HG02588 (cell line): Measurements from ENCODE around the gene AAGAB.

Experiments
- ATAC-seq: cut with Tn5 transposase; IDR thresholded peaks from one replicate; pipeline ENCODE4 v1.9.1; 2021; ENCODE audit warnings: mild to moderate bottlenecking, moderate library complexity; ENCODE audit not compliant: unreplicated experiment

AAGAB gene

DNA sequence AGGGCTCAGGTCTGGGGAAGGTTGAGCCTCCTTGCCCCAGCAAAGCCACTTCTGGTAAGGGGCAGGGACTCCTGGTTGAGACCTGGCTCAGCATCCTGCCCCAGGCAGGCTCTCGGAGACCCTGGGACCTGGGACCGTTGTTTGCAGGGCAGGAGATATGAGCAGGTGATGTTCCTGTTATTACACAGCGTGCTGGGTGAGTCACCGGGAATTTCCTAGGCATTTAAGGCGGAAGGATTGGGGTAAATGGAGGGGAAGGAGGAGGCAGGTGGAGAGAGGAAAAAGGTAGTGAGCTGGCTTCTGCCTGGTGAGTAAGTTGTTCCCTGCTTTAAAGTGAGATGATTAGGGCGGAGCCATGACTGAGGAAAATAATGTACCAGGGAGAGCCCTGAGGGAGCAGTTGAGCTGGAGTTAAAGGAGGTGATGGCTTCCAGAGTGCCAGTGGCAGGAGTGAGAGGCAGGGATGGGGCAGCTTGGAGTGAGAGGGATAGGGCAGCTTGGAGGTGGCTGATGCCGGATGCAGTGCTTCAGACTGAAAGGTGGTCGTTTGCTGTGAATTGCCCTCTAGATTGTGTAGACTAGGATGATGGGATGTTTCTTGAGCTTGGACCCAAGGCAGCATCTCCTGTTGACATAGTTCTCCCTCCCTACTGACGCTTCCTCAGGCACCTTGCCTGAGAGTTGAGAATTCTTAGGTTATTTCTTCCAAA lies 79.4 kb downstream of the AAGAB start:
- ATAC-seq: no peak

GRCh38 chr15:67174446-67174845 lies 80.0 kb downstream of the AAGAB start:
- no peak for ATAC-seq

DNA sequence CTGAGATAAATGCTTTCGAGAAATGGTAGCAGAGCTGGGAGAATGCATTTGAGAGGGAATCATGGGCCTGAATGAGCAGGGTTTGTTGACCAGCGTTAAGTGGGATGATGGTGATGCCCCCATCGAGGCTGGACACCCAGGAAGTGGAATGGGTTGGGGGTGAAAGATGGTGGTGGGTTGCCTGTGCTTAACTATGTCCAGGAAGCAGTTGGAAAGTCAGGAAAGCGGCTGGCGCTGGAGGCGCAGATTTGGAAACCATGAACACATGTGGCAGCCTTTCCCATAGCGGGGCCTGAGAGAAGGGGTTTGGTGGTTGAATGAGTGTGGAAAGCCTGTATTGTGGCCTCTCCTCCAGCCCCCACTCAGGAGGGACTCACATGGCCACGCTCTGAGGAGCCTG lies 80.7 kb downstream of the AAGAB start:
- no peak for ATAC-seq

DNA sequence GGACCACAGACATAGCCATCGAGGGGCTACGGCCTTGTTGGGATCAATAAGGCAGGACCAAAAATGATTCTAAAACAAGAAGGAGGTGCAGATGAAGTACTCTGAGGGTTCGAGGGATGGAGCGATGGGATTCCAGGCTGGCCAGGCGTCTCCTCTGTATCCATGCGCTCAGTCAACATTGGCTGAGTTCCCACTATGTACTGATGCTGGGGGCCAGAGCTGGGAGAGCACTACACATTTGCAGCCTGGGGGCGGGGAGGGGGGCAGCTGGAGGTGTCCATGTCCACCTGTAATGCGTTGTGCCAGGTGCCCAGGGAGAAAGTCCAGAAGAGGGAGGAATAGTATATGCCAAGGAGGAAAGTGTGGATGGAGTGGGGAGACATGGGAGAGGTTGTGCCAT lies 81.5 kb downstream of the AAGAB start:
- ATAC-seq: no peak

- ATAC-seq: no peak
Observed at GRCh38 chr15:67172172-67172571, 82.3 kb downstream of the AAGAB start.

- no peak for ATAC-seq
Observed at GRCh38 chr15:67171471-67171870, 83.0 kb downstream of the AAGAB start.

DNA sequence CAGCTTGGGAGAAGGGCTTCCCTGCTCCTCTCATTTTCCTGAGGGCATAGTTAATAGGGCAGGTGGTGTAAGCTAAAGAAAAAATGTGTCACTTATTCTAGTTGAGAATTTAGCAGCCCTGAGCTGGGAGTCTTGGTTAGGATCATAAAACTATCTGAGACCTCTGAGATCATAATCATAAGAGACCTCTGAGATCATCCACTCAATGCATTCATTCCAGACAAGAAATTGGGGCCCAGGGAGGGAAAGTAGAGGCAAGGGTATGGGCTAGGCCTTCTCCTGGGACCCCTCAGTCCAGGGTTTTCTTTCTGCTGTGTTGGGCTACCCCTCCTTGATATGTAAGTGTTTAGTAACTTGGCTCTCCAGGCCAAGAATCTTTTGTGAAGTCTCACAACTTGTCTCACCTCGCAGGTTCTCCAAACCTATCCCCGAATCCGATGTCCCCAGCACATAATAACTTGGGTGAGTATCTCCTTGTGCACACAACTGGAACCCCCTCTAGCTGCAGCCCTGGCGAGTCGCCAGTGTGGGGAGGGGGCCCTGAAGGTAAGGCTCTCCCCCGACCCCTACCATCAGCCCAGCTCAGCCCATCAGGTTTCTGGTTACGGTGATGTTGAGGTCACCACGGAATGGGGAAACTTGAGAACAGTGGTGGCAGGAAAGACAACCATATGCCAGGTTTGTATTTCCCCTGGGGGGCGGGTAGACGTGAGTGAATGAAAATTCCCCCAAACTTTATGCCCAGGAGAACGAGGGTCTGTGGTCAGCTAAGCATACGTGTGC lies 84.1 kb downstream of the AAGAB start:
- ATAC-seq: no peak

- no peak for ATAC-seq
Observed at GRCh38 chr15:67168694-67169093, 85.8 kb downstream of the AAGAB start.

GRCh38 chr15:67167091-67167490 lies 87.4 kb downstream of the AAGAB start:
- no peak for ATAC-seq

- no peak for ATAC-seq
Observed at GRCh38 chr15:67166280-67167009, 88.0 kb downstream of the AAGAB start.

GRCh38 chr15:67165254-67166253 lies 88.9 kb downstream of the AAGAB start:
- ATAC-seq: no peak

DNA sequence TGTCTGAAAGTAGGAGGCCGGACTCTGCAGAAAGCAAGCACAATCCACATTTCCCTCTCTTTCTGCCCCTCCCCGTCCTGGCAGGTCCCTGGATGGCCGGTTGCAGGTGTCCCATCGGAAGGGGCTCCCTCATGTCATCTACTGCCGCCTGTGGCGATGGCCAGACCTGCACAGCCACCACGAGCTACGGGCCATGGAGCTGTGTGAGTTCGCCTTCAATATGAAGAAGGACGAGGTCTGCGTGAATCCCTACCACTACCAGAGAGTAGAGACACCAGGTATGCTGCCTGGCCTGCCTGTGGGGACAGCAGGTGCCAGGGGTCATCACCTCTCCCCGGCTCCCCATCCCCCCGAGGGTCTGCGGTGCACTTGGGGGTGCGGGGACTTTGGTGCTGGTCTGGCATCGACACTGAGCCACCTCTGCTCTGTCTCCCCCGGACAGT lies 89.6 kb downstream of the AAGAB start:
- no peak for ATAC-seq

DNA sequence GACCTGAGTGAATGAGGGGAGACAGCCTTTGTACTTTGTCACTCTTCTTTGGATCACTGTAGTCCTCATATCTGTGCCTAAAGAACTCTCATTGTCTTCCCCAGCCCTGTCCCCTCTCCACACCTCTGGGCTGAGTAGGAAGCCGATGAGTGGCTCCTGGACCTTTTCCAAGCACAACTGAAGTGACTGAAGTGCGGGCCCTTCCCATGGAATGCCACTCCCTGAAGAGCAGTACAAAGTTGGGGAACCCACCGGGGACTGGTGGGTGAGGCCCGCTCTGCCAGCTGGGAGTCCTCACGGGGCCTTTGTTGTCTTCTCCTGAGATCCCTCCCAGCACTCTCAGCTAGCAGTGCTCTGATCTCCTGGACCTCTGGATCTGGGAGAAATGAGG lies 90.1 kb downstream of the AAGAB start:
- ATAC-seq: no peak

GRCh38 chr15:67163180-67163579 lies 91.3 kb downstream of the AAGAB start:
- ATAC-seq: no peak

- no peak for ATAC-seq
Observed at GRCh38 chr15:67161881-67162280, 92.6 kb downstream of the AAGAB start.

GRCh38 chr15:67161412-67161811 lies 93.0 kb downstream of the AAGAB start:
- ATAC-seq: no peak

DNA sequence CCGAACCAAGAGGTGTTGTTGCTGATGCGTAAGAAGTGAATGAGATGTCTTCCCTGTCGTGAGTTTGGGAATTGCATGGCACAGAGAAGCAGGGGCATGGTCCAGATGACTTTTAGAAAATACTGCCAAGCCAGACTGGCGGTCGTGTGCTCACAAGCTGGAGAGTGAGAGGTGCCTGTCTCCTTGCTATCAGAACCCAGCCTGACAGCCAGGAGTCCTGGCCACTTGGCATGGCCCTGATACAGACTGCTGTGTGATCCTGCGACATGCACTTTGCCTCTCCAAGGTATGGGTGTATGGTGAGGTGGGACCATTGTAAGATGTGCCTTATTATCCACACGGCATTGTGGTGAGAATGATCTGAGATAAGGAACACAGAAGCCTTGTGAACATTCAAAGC lies 96.1 kb downstream of the AAGAB start:
- ATAC-seq: no peak

DNA sequence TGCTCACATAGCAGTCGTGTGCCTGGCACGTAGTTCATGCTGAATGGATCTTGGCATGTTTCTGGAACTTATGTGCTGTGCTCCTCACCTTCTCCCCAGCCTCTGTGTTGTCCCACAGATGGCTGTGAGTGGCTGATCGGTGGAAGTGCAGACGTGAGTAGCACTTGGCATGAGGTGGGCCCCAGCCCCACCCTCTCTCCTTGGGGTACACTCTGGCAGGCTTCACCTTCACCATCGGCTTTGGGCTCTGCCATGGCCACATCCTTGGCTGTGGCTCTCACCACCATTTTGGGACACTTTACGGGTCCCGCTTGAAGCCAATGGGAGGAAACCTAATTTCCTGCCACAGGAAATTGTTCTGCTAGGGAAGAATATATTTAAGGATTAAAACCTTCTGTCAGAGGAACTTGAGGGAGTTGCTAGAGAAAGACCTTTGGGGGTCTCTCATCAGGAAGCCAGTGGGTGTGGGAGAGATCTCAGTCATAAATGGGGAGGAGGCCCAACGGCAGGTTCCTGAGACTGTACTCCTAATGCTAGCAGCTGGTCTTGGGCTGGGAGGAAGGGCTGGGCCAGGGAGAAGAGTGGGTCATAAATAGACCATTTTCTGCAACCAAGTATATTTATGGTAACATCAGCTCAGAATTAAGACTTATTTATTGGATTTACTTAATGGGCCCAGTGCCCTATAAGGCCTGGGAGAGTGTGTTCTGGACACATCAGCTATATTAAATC lies 96.8 kb downstream of the AAGAB start:
- ATAC-seq: no peak

- ATAC-seq: no peak
Observed at GRCh38 chr15:67156834-67157233, 97.6 kb downstream of the AAGAB start.

DNA sequence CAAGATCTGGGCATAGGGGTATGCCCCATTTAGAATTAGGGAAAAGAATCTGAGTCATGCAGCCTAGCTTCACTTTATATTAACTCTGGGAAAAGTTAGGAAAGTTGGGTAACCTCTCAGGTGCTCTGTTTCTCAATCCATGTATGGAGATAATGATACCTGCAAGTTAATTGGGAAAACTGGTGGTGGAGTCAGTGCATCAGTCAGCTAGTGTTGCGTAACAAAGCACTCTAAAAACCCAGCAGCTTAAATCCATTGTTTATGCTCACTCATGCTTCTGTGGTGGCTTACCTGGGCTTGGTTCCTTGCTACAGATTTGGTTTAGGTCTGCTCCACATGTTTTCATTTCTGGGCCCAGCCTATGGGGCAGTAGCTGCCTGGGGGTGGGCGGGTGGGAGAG lies 98.0 kb downstream of the AAGAB start:
- no peak for ATAC-seq
